HL-60 (cell line): ENCODE measurements around the gene TMEM131L.
A peak's percentile ranks its signal among the peaks of the same experiment; 100 is the strongest.

Experiments
- DNase-seq, 2 experiments: peaks; one replicate each; pipeline ENCODE4 v3.0.0-alpha.2; 2010 to 2020; ENCODE audit warnings: low read depth in 1 of 2, low spot score in 1 of 2
- H3K27ac ChIP-seq: fragments of 250-450 bp; sonication (Bioruptor Pico); replicated peaks from 2 replicates; pipeline ENCODE4 v1.5.1; 2020; ENCODE audit warnings: mild to moderate bottlenecking, moderate library complexity
- H3K27me3 ChIP-seq: fragments of 250-450 bp; sonication (Bioruptor Pico); 2 replicates; pipeline ENCODE4 v1.5.1; 2021; ENCODE audit warnings: mild to moderate bottlenecking, moderate library complexity; ENCODE audit not compliant: insufficient read depth, poor library complexity, severe bottlenecking
- H3K4me3 ChIP-seq: replicated peaks from 2 replicates; pipeline ENCODE4 v1.5.1; 2011; ENCODE audit warnings: mild to moderate bottlenecking, control low read depth, low read length; ENCODE audit not compliant: insufficient read depth
- GABPA ChIP-seq: IDR thresholded peaks from 2 replicates; pipeline ENCODE4 v1.6.1; 2012; ENCODE audit warnings: low read depth
- POLR2AphosphoS5 ChIP-seq: IDR thresholded peaks from 2 replicates; pipeline ENCODE4 v1.6.1; 2012; ENCODE audit warnings: low read depth
- SPI1 ChIP-seq: IDR thresholded peaks from 2 replicates; pipeline ENCODE4 v1.6.1; 2012; ENCODE audit warnings: low read depth, mild to moderate bottlenecking, borderline replicate concordance
- TF ChIP-seq, protein P1 (sequence below): IDR thresholded peaks from one replicate; pipeline ENCODE4 v1.5.1; 2011; ENCODE audit warnings: low read length, control low read depth, inconsistent platforms; ENCODE audit not compliant: insufficient read depth
- TF ChIP-seq, protein P2 (sequence below): IDR thresholded peaks from 2 replicates; pipeline ENCODE4 v1.6.1; 2012; ENCODE audit warnings: low read depth; ENCODE audit not compliant: insufficient replicate concordance

TMEM131L gene

DNA sequence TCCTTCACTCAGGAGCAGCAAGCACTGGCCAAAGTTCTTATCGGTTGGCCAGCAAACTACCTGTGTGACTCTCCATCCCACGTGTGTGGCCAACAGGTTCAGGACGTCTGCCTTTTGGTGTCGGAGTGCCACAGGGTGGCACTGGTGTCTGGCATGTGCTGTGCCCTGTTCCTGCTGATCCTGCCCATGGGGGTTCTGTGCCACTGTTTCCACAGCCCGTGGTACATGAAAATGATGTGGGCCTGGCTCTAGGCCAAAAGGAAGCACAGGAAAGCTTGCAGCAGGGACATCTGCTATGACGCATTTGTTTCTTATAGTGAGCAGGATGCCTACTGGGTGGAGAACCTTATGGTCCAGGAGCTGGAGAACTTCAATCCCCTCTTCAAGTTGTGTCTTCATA lies 213.3 kb downstream of the TMEM131L start:
- H3K27me3 ChIP-seq: no peaks in the 10 kb centered on the region
- H3K27ac ChIP-seq: no peak overlapping the region
- DNase-seq: no peak
- H3K4me3 ChIP-seq: no peak overlapping the region
- TF ChIP-seq SPI1 (no peak), POLR2AphosphoS5 (no peak), GABPA (no peak)
- TF ChIP-seq, protein P1, sequence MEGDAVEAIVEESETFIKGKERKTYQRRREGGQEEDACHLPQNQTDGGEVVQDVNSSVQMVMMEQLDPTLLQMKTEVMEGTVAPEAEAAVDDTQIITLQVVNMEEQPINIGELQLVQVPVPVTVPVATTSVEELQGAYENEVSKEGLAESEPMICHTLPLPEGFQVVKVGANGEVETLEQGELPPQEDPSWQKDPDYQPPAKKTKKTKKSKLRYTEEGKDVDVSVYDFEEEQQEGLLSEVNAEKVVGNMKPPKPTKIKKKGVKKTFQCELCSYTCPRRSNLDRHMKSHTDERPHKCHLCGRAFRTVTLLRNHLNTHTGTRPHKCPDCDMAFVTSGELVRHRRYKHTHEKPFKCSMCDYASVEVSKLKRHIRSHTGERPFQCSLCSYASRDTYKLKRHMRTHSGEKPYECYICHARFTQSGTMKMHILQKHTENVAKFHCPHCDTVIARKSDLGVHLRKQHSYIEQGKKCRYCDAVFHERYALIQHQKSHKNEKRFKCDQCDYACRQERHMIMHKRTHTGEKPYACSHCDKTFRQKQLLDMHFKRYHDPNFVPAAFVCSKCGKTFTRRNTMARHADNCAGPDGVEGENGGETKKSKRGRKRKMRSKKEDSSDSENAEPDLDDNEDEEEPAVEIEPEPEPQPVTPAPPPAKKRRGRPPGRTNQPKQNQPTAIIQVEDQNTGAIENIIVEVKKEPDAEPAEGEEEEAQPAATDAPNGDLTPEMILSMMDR: no peak
- TF ChIP-seq, protein P2, sequence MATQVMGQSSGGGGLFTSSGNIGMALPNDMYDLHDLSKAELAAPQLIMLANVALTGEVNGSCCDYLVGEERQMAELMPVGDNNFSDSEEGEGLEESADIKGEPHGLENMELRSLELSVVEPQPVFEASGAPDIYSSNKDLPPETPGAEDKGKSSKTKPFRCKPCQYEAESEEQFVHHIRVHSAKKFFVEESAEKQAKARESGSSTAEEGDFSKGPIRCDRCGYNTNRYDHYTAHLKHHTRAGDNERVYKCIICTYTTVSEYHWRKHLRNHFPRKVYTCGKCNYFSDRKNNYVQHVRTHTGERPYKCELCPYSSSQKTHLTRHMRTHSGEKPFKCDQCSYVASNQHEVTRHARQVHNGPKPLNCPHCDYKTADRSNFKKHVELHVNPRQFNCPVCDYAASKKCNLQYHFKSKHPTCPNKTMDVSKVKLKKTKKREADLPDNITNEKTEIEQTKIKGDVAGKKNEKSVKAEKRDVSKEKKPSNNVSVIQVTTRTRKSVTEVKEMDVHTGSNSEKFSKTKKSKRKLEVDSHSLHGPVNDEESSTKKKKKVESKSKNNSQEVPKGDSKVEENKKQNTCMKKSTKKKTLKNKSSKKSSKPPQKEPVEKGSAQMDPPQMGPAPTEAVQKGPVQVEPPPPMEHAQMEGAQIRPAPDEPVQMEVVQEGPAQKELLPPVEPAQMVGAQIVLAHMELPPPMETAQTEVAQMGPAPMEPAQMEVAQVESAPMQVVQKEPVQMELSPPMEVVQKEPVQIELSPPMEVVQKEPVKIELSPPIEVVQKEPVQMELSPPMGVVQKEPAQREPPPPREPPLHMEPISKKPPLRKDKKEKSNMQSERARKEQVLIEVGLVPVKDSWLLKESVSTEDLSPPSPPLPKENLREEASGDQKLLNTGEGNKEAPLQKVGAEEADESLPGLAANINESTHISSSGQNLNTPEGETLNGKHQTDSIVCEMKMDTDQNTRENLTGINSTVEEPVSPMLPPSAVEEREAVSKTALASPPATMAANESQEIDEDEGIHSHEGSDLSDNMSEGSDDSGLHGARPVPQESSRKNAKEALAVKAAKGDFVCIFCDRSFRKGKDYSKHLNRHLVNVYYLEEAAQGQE: no peak

DNA sequence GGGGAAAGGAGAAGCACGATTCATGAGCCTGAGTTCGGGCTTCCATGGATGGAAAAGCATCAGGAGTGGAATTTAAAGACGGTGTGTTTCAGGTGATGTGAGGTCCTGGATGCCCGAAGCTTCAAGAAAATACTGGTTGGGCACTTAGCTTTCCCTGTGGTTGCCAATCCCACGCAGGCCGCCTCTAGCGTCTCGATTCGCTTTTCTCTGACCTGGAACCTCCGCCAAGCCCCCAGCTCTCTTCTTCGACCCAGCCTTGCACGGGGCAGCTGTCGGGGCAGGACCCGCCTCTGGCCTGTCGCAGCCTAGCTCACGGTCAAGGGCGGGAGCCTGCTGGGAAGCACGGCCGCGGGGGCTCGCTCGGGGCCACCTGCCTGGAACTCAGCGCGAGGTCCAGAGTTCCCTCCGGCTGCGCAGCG lies 217.6 kb downstream of the TMEM131L start:
- Histone ChIP-seq H3K27me3 (no peaks in the 10 kb centered on the region), H3K27ac (peak overlapping the region; percentile 69), H3K4me3 (peak overlapping the region; percentile 89)
- no peak for DNase-seq
- TF ChIP-seq, protein P2: no peak
- TF ChIP-seq SPI1: no peak
- no peak for TF ChIP-seq GABPA
- TF ChIP-seq, protein P1: no peak
- no peak for TF ChIP-seq POLR2AphosphoS5

DNA sequence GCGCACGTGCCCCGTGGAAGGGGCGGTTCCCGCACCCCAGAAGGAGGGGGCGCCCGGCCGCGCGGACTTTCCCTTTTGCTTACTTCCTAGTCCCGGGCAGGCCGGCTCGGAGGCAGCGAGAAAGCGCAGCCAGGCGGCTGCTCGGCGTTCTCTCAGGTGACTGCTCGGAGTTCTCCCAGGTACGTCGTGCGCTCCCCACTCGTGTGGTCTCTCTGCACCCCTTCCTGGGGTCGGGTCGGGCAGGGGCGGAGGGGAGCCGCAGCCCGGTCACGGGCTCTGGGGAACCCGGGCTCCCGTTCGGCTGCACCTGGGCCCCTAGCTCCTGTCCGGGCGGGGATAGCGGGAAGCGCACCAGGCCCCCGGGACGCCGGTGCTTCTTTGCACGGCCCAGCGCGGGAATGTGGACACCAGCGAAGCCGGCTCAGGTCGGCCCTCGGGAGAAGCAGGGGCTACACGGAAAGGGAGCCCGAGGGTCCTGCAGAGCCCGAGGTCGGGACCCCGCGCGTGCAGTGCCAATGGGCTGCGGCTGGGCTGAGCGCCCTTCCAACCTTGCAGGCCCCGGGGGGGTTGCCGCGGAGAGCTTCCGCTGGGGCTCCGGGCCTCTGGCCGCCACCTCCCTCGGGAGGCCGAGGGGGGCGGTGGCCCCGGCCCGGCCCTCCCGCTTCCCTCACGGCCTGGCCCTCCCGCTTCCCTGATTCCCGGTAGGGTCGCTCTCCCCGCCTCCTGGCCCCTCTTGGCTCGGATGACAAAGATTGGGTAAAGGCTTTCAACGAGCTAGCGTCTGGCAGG lies 218.2 kb downstream of the TMEM131L start, which contains the start of gene TLR2:
Gene TLR2, plus strand, starts transcription at position 99 of the 789 bp plus-strand sequence. CDS start 18,628 bp downstream, outside the sequence.
- H3K27me3 ChIP-seq: no peaks in the 10 kb centered on the region
- TF ChIP-seq POLR2AphosphoS5 (peak; percentile 71), GABPA (no peak)

DNA sequence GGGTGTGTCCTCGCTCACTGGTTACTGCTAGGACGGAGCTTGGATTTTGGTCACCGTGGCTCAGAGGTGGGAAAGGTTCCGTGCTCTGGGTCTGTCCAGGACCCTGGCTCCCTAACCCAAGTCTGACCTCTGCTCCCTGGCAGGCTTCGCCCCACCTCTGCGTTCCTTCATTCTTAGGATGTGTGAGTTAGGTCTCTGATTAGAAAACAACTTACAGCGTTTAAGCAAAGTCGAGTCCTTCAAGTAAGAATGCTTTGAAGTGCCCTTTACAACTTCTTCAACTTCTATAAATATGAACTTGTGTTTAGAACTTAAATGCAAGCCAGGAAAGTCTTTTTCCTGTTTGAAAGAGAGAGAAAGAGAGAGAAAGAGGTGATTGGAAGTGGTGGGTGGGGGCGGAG lies 218.8 kb downstream of the TMEM131L start:
- H3K4me3 ChIP-seq: peak overlapping the region; percentile 89
- no peak for DNase-seq
- TF ChIP-seq GABPA (no peak), POLR2AphosphoS5 (no peak), SPI1 (no peak)
- TF ChIP-seq, protein P1: no peak
- TF ChIP-seq, protein P2: no peak
- no peak overlapping the region for H3K27ac ChIP-seq
- H3K27me3 ChIP-seq: no peaks in the 10 kb centered on the region

More for the DNA sequence above, 218.2 kb downstream of the TMEM131L start, which contains the start of gene TLR2:
- peak; percentile 61 to 81 for DNase-seq
- Histone ChIP-seq H3K4me3 (peak within 1 kb of the TSS; percentile 89), H3K27ac (peak within 1 kb of the TSS; percentile 69)
